ENCODE results near the gene PPP6R2.

- no peak for TF ChIP-seq POLR2AphosphoS5 (IDR thresholded peaks at IDR 0.05; ENCODE audit: low read depth, low read length)
- no peak for TF ChIP-seq TAF1 (IDR thresholded peaks at IDR 0.05; ENCODE audit: borderline replicate concordance, insufficient read depth, low read length)
- TF ChIP-seq SIN3A (IDR thresholded peaks at IDR 0.05; ENCODE audit: borderline replicate concordance, insufficient read depth, low read length): no peak
Observed at GRCh38 chr22:50418624-50419023, 75.5 kb downstream of the PPP6R2 start.

Measured in PFSK-1 (cell line).